Effector CD8-positive, alpha-beta T cell (primary cell): ENCODE measurements around the gene SLC35F4.
"Not testable (repeated sequence)": the region's sequence is repeated elsewhere in the genome, so short reads cannot be mapped to it uniquely, and the experiment has no call there.

Source experiments
- DNase-seq: peaks from one replicate; lab custom pipeline; 2025; lab: John Stamatoyannopoulos, UW

Gene SLC35F4

DNA sequence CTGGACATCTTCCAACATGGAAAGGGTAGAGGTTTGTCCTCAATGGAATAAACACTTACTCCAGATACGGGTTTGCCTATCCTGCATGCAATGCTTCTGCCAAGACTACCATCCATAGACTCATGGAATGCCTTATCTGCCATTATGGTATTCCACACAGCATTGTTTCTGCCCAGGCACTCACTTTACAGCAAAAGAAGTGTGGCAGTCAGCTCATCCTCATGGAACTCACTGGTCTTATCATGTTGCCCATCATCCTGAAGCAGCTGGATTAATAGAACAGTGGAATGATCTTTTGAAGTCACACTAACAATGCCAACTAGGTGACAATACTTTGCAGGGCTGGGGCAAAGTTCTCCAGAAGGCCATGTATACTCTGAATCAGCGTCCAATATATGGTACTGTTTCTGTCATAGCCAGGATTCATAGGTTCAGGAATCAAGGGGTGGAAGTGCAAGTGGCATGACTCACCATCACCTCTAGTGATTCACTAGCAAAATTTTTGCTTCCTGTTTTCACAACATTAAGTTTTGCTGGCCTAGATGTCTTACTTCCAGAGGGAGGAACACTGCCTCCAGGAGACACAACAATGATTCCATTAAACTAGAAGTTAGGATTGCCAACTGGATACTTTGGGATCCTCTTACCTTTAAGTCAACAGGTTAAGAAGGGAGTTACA lies 140.4 kb downstream of the SLC35F4 start:
- no peak for DNase-seq

DNA sequence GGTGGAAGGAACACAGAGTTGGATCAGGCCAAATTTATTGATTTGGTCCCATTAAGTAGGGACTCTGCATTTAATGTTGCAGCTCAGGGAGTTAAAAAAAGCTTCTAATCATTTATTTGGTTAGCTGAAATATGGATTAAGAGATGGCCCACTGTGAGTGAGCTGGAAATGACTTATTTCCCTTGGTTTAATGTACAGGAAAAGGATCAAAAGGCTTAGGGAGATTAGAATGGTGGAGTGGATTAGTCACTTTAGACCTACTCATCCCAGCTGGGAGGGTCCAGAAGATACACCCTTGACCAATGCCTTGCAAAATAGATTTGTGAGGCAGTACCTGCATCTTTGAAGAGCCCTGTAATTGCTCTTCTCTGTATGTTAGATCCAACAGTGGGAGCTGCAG lies 143.8 kb downstream of the SLC35F4 start:
- DNase-seq = not testable (repeated sequence)

DNA sequence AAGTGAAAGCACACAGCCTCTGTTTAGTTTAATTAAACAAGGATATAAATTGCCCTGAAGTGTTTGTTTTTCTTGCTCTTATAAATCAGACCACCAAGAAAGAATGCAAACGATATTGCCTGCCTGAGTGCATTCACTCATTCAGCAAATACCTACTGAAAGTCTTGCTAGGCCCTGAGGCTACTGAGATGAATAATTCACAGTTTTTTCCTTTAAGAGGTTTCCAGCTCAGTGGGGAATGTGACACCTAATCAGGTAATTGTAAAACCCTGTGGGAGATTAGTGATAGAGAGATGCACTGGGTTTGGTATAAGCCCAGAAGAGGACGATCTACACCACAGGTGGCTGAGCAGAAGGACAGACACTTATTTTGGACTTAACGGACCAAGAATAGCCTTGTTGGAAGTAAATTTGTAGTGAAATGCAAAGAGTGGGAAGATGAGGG lies 151.4 kb downstream of the SLC35F4 start:
- no peak for DNase-seq

DNA sequence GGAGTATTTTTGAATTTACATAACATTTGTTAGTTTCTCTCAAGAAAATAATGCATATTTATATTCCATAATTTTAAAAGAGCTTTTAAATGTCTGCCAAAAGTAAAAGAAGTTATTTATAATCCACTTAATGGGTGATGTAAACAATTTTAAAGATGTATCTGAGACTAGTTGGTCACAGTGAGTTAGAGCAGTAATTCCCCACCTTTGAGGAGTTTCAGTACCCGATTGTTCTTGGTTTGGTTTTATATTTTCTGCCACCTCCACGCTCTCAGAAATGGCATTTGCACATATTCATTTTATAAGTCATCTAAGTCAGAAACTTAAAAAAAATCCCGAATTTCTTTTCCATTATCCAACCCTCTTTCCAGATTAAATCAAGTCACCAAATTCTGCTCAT lies 153.2 kb downstream of the SLC35F4 start:
- no peak for DNase-seq

DNA sequence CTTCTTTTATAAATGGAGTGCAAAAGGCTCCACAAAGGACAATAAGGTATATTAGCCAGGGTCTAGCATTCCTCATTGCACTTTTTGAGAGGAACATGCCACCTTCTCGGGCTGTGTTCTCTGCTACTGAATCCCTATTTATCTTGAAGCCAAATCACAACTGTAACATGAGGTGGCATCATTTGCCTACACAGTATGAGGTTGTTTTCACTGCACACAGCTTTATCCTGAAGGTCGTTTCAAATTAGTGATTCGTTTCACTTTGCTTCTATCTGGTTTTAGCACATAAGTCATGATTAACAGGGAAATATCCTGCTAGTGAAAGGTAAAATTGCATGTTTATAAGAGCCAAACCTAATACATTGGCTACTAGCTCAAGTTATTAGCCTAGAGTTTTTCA lies 153.8 kb downstream of the SLC35F4 start:
- DNase-seq = no peak

DNA sequence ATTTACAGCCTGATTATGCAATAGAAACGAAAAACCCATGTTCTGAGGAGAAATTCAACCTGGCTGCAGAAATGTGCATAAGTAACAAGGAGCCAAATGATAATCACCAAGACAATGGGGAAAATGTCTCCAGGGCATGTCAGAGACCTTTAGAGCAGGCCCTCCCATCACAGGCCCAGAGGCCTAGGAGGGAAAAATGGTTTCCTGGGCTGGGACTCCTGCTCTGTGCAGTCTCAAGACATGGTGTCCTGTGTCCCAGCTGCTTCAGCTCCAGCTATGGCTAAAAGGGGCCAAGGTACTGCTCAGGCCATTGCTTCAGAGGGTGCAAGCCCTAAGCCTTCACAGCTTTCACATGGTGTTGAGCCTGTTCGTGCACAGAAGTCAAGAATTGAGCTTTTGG lies 156.0 kb downstream of the SLC35F4 start:
- no peak for DNase-seq

DNA sequence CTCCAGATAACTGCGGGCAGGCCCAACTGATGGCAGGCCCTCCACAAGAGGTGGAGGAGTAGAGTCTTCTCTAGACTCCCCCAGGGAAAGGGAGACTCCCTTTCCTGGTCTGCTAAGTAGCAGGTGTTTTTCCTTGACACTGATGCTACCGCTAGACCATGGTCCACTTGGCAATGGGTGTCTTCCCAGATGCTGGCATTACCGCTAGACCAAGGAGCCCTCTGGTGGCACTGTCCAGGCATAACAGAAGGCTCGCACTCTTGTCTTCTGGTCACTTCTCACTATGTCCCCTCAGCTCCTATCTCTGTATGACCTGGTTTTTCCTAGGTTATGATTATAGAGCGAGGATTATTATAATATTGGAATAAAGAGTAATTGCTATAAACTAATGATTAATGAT lies 156.8 kb downstream of the SLC35F4 start:
- DNase-seq = not testable (repeated sequence)

DNA sequence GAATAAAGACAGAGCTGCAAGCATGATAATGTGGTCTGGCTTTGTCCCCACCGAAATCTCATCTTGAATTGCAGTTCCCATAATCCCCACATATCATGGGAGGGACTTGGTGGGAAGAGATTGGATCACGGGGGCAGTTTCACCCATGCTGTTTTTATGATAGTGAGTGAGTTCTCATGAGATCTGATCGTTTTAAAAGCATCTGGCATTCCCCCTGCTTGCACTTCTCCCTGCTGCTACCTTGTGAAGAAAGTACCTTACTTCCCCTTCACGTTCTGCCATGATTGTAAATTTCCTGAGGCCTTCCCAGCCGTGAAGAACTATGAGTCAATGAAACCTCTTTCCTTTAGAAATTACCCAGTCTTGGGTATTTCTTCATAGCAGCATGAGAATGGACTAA lies 158.7 kb downstream of the SLC35F4 start:
- no peak for DNase-seq

DNA sequence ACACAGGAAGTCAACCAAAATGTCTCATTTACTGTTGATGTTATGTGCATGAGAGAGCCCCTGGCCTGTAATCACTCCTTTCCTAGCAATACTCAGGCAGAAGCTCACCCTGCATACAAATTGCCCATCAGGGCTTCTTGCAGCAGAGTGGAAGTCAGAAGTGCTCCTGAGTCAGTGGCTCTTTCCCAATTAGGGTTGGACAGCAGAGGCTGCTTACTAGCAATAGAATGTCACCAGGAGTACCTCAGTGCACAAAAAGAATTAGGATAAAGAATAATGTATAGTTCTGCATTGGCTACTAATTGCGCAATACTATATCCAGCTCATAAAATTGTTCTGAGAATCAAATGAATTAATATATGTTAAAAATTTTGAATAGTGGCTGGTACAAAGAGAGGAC lies 161.1 kb downstream of the SLC35F4 start:
- DNase-seq = no peak

DNA sequence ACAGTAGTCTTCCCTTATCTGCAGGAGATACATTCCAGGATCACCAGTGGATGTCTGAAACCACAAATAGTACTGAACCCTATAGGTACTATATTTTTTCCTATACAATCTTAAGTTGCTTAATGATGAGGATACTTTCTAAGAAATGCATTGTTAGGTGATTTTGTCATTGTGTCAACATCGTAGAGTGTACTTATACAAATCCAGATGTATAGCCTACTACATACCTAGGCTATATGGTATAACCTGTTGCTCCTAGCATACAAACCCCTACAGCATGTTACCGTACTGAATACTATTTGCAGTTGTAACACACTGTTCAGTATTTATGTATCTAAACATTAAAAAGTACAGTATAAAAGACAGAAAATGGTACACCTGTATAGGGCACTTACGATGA lies 165.9 kb downstream of the SLC35F4 start:
- no peak for DNase-seq

DNA sequence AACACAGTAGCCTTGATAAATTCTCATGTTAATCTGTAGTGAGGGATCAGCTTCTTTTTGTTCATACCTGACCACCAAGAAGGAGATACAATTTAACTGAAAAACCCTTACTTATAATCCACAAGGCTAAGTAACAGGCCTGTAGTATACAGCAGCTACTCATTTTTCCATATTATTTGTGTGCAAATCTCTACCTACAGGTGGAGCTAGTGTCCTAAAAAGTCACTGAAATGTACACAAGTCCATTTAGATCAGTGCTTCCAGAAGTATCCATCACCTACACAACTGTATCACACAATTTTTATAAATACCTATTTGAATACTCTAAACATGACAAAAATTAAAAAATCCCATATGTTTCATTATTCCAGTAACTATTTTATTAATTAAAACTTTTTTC lies 173.2 kb downstream of the SLC35F4 start:
- DNase-seq = no peak

DNA sequence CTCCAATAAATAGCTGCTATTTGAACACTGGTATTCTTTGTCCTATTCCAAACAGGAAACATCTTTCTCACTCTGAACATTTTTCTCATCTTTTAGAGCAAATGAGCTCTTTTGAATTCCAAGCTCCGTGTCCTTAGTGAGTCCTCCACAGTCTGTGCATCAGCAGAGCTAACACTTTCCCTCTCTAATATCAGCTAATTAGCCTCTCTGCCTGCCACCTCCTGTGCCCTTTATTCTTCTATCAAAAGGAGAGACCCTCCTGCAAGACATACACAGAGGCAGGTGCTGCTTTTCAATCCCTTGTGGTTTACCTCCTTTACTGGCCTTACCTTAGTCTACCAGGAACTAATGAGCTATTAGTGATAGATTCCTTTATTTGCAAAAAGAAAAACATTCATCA lies 178.5 kb downstream of the SLC35F4 start:
- no peak for DNase-seq

DNA sequence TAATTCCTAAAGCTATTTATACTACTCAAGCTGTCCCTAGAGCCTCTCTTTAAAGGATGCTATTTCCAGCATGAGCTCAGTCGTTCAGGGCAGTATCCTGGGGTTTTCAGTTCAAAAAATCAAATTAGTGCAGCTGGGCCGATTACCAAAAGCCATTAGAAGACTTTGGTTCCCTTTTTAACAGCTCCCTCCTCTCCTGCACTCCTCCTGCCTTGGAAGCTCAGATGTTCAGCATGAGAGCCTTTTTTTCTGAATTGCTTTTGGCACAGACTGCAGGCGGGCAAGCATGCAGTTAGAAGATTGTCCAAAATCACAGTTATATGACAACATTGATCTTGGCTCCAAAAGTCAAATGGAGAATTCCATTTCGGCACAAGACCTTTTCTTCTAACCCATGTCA lies 179.6 kb downstream of the SLC35F4 start:
- DNase-seq = no peak

DNA sequence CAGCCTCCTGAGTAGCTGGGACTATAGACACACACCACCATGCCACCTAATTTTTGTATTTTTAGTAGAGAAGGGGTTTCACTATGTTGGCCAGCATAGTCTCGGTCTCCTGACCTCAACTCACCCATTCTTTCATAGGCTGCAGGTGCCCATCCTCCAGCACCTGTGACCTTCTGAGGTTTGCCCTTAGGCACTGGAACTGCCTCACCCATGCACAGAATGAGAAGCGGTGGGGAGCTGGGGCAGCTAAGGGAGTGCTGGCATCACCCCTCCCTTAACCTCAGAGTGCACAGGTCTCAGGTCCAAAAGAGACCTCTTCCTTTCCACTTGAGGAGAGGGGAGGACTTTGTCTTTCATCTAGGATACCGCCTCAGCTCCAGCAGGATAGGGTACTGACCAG lies 194.9 kb downstream of the SLC35F4 start:
- no peak for DNase-seq

DNA sequence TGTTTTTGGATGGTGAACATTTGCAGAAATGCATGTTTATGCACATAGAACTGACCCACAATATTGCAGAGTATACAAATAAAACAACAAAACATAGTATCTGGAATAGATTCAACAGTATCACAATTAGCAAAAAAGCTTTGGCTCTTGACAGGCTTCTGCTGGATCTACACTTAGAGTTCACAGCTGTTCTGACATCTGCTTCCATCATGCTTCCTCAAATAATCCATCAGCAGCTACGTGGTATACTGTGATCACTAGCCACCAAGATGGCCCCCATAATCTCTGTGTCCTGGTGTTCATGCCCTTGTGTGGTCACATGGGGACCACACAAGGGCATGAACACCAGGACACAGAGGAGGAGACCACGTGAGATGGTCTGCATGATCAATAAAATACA lies 205.7 kb downstream of the SLC35F4 start:
- DNase-seq = no peak

DNA sequence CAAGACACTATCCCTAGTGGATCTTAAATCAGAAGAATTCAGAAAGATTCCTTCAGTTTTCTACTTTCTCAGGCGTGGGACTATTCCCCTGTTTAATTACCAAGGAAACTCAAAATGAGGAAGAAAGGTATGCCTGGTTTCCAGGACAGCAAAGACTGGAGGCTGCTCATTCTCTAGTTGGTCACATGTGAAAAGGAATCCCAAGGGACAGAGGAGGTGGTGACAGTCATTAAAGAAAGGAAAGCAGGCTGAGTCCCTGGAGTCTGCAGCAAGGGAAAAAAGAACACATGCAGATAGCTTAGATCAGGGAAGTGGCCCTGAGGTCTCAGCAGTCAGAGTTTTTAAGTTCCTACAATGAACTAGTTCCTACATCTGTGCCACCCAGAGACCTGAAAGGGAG lies 206.8 kb downstream of the SLC35F4 start:
- DNase-seq = no peak

DNA sequence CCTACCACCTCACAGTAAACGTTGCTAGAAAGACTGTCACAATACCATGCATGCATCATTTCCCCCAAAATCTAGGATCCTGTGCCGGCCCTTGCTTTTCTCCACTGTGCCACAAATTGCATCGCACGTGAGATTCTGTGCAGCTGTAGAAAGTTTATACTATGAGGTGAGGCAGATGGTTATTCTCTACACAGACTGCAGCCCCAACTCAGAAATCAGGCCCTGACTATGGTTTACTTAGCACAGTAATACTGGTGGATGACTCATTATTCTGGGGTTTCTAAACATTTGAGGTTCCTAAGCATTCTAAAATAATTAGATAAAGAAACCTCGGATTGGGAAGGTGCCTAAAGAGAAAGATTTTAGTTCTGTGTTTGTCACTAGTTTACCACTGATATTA lies 208.4 kb downstream of the SLC35F4 start:
- DNase-seq = no peak

DNA sequence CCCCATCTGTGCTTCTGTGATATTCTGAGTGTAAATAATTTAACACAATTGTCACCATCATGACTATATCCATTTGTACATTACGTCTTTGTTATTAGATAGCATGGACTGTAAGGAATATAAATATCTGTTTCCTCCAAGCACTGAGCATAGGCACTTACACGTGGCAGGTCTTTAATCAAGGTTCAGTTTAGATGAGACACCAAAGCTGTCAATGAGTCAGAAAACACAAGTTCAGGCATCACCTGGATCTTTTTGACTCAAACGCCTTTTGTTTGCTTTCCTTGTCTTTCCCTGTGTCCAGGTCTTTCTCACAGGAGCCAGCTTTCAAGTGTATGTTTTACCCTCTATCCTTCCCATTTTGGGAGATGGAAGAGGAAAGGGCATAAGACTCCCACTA lies 209.0 kb downstream of the SLC35F4 start:
- DNase-seq = no peak

DNA sequence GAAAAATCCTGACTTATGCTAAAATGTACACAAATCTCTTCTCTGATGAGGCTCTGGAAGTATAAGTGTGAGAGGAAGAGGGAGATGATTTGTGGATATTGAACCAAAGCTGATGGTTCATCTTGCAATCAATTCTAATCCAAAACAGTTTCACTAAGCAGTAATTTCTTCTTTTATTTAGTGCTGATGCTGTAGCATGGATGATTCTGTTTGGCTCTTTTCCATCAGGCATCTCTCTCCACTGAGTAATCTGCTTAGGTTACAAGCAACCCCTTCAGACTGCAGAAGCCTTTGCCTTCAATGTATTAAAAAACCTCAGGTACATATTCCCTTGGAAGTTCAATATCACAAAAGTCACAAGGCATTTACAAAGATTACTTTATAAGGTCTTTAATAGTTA lies 213.1 kb downstream of the SLC35F4 start:
- DNase-seq = no peak

DNA sequence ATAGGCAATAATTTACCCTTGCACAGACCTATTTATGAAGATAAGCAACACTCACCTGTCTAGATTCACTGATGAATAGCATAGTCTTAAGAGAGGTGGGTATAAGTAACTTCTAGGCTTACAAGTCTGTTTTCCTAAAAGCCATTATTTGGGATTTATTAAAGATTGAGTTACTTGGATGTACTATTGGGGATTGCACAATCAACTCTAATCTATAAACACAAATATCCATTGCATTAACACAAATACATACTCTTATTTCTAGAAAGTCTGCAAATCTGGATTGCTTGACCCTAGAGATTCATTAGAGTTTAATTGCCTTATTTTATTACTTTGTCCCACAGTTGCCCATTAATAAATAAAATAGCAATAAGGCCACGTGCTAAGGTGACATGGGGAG lies 224.1 kb downstream of the SLC35F4 start:
- no peak for DNase-seq

DNA sequence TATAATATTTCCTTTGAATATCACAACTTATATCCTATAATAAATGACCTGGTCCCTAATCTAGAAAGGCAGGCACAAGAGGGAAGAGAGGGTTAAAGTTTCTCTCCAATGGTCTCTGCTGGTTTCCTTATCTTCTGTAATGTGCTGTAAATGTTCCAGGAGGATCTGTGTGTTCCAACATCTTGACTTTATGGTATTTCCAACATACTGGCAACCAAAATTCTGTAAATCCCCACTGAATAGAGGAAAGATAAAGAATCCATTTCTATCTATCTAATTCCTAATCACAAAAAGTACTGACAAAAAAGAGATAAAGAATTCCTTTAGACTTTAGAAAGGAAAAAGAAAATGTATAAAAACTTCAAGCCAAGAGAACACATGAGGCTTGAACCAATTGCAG lies 225.9 kb downstream of the SLC35F4 start:
- no peak for DNase-seq

DNA sequence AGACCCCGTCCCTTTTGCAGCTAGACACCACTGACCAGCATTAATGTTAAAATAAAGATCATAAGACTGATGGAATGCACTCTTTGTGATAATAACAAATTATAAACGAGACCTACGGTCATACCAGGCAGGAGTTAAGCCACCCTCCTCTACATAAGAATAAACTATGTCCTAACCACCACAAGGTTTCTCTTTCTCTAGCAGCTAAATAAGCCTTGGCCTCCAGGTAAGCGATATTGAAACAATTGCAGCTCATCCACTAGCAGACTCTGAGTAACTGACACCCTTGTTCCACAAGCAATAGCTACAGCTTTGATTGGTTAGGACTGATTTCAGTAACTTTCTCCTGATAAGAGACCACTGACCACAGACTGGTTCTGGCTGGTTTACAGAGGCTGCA lies 228.0 kb downstream of the SLC35F4 start:
- DNase-seq = no peak

DNA sequence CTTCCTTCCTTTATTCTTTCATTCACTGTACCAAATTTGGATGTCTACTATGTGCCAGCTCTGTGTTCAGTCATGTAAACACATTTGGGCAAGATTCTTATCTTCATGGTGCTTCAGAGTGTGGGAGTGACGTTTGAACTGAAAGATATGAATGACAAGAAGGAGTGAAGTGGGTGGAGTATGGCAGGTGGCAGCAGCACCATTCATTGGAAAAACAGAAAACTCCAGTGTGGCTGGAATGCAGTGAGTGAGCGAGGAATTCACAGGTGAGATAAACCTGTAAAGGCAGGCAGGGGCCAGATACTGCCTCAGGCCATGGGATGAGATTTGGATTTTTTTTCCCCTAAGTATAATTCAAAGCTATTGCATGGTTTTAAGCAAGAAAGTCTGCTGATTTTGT lies 231.6 kb downstream of the SLC35F4 start:
- DNase-seq = no peak

DNA sequence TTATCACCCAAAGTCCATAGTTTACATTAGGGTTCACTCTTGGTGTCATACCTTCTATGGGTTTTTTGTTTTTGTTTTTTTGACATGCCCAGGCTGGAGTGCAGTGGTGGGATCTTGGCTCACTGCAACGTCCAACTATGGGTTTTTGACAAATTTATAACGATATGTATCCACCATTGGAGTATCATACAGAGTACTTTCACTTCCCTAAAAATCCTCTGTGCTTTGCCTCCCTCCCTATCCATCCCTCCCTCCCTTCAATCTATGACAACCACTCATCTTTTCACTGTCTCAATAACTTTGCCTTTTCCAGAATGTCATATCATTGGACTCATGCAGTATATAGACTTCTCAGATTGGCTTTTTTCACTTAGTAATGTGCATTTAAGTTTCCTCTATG lies 233.2 kb downstream of the SLC35F4 start:
- DNase-seq = no peak

DNA sequence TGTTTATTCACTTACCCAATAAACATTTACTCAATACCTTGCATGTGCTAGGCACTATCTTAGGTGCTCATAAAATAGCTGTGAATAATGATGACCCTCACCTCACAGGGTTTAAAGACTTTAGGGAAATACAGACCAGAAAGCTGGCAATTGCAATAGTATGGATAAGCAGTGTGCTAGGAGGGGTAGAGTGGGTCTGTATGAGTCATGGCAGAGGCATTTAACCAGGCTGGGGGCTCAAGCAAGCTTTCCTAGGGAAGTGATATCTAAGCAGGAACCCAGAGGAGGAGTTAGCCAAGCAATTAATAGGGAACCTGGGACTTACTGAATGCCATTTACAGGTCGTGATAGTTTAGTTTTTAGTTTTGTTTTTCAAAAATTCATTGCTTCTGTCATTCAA lies 248.4 kb downstream of the SLC35F4 start:
- DNase-seq = no peak
